NCI-H1105 (cell line): ENCODE results near the gene MRPL9.

ENCODE experiments used
- DNase-seq: peaks from one replicate; lab custom pipeline; 2025; lab: John Stamatoyannopoulos, UW

MRPL9 gene

GRCh38 chr1:151711044-151711800 is 52.1 kb downstream of the MRPL9 start:
- no peak for DNase-seq

GRCh38 chr1:151710187-151710840 is 53.0 kb downstream of the MRPL9 start:
- DNase-seq: peak; percentile 13
